Loucy (cell line): ENCODE measurements around the gene NBPF9.
"Not testable (repeated sequence)": the region's sequence is repeated elsewhere in the genome, so short reads cannot be mapped to it uniquely, and the experiment has no call there.

Experiments used
- EZH2phosphoT487 ChIP-seq: fragments of 200-600 bp; IDR thresholded peaks from 2 replicates; pipeline ENCODE4 v1.6.1; 2018; ENCODE audit warnings: antibody characterized with exemption, mild to moderate bottlenecking, moderate library complexity, borderline replicate concordance
- TF ChIP-seq, protein P1 (sequence below): fragments of 200-600 bp; sonication (generic); conservative IDR thresholded peaks from 2 replicates; pipeline ENCODE4 v1.5.1; 2014; ENCODE audit warnings: mild to moderate bottlenecking, antibody characterized with exemption, low read length

DNA sequence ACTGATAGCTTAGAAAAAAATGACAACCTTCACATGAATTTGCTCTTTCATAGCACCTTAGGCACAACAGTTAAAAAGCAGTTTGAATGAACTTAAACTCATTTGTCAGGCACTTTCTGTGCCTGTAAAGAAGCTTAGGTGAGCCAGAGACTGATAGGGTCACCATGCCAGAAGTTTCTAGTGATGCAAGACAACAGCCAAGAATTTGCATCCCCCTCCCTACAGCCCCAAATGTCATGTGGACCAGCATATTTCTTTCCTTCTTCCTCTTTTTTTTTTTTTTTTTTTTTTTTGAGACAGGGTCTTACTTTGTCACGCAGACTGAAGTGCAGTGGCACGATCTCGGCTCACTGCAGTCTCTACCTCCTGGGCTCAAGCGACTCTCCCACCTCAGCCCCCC, 89.8 kb downstream of the NBPF9 start:
- TF ChIP-seq, protein P1, sequence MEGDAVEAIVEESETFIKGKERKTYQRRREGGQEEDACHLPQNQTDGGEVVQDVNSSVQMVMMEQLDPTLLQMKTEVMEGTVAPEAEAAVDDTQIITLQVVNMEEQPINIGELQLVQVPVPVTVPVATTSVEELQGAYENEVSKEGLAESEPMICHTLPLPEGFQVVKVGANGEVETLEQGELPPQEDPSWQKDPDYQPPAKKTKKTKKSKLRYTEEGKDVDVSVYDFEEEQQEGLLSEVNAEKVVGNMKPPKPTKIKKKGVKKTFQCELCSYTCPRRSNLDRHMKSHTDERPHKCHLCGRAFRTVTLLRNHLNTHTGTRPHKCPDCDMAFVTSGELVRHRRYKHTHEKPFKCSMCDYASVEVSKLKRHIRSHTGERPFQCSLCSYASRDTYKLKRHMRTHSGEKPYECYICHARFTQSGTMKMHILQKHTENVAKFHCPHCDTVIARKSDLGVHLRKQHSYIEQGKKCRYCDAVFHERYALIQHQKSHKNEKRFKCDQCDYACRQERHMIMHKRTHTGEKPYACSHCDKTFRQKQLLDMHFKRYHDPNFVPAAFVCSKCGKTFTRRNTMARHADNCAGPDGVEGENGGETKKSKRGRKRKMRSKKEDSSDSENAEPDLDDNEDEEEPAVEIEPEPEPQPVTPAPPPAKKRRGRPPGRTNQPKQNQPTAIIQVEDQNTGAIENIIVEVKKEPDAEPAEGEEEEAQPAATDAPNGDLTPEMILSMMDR, result not testable (repeated sequence)
- not testable (repeated sequence) for TF ChIP-seq EZH2phosphoT487
